ENCODE measurements around the gene PRM2.

- TF ChIP-seq, protein P1, sequence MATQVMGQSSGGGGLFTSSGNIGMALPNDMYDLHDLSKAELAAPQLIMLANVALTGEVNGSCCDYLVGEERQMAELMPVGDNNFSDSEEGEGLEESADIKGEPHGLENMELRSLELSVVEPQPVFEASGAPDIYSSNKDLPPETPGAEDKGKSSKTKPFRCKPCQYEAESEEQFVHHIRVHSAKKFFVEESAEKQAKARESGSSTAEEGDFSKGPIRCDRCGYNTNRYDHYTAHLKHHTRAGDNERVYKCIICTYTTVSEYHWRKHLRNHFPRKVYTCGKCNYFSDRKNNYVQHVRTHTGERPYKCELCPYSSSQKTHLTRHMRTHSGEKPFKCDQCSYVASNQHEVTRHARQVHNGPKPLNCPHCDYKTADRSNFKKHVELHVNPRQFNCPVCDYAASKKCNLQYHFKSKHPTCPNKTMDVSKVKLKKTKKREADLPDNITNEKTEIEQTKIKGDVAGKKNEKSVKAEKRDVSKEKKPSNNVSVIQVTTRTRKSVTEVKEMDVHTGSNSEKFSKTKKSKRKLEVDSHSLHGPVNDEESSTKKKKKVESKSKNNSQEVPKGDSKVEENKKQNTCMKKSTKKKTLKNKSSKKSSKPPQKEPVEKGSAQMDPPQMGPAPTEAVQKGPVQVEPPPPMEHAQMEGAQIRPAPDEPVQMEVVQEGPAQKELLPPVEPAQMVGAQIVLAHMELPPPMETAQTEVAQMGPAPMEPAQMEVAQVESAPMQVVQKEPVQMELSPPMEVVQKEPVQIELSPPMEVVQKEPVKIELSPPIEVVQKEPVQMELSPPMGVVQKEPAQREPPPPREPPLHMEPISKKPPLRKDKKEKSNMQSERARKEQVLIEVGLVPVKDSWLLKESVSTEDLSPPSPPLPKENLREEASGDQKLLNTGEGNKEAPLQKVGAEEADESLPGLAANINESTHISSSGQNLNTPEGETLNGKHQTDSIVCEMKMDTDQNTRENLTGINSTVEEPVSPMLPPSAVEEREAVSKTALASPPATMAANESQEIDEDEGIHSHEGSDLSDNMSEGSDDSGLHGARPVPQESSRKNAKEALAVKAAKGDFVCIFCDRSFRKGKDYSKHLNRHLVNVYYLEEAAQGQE (IDR thresholded peaks at IDR 0.05; ENCODE audit: insufficient read depth in 1 of 2, low read depth in 2 of 2, low read length in 2 of 2), result no peak
- TF ChIP-seq TAF1 (IDR thresholded peaks at IDR 0.05; ENCODE audit: borderline replicate concordance, insufficient read depth, low read length), result no peak
- TF ChIP-seq POLR2AphosphoS5 (IDR thresholded peaks at IDR 0.05; ENCODE audit: low read depth, low read length), result no peak
- no peak for TF ChIP-seq FOXP2 (optimal IDR thresholded peaks at IDR 0.05; ENCODE audit: borderline replicate concordance, extremely low read depth, extremely low read length, insufficient read depth)
Measured at GRCh38 chr16:11238272-11239202, 37.7 kb downstream of the PRM2 start.

Data from PFSK-1 (cell line).